GM12873 (cell line): ENCODE data around the gene TCHP.

Experiments
- TF ChIP-seq, protein P1 (sequence below): IDR thresholded peaks from 2 replicates; pipeline ENCODE4 v1.5.1; 2012; ENCODE audit warnings: low read depth, mild to moderate bottlenecking, moderate library complexity, low read length, control low read depth; ENCODE audit not compliant: insufficient read depth; ENCODE audit errors: missing control alignments

The TCHP gene, protein sequence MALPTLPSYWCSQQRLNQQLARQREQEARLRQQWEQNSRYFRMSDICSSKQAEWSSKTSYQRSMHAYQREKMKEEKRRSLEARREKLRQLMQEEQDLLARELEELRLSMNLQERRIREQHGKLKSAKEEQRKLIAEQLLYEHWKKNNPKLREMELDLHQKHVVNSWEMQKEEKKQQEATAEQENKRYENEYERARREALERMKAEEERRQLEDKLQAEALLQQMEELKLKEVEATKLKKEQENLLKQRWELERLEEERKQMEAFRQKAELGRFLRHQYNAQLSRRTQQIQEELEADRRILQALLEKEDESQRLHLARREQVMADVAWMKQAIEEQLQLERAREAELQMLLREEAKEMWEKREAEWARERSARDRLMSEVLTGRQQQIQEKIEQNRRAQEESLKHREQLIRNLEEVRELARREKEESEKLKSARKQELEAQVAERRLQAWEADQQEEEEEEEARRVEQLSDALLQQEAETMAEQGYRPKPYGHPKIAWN

GRCh38 chr12:109899783-109900751 is at the start of gene TCHP:
TCHP (plus strand) TSS chr12:109900274; CDS start chr12:109903027, 2,753 bp downstream.
- TF ChIP-seq, protein P1, sequence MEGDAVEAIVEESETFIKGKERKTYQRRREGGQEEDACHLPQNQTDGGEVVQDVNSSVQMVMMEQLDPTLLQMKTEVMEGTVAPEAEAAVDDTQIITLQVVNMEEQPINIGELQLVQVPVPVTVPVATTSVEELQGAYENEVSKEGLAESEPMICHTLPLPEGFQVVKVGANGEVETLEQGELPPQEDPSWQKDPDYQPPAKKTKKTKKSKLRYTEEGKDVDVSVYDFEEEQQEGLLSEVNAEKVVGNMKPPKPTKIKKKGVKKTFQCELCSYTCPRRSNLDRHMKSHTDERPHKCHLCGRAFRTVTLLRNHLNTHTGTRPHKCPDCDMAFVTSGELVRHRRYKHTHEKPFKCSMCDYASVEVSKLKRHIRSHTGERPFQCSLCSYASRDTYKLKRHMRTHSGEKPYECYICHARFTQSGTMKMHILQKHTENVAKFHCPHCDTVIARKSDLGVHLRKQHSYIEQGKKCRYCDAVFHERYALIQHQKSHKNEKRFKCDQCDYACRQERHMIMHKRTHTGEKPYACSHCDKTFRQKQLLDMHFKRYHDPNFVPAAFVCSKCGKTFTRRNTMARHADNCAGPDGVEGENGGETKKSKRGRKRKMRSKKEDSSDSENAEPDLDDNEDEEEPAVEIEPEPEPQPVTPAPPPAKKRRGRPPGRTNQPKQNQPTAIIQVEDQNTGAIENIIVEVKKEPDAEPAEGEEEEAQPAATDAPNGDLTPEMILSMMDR: peak; percentile 42

DNA sequence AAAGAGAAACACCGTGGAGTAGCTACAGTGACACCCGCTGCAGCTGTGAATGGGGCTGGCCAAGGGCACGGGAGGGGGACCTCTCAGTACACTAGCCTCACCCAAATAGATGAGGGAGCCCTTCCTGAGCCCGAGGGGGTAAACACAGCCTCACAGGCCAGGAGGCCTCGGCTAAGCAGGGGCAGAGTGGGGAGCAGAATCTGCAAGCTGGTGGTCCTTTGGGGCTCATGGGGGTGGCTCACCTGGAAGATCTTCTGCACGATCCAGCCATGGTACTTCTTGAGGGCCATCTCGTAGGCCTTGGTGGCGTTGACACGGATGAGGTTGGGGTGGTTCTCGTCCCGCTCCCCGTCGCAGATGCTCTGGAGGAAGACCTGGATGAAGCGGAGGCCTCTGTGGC is 44.7 kb upstream of the TCHP start:
- TF ChIP-seq, protein P1: no peak

DNA sequence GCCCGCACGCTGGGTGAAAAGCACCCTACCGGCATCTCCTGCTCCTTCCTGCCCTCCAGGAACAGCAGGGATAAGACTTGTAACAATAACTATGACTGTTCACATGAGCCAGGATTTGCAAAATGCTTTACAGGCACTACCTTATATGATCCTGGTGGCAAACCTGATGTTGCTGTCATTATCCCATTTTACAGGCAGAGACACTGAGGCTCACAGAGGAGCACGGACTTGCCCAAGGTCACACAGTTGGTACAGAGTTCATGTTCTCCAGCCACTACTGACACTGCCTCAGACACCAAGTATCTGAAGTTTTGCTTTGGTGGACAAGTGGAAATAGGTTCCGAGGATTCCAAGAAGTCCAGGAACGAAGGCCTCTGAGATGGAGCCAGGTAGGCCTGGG is 42.4 kb upstream of the TCHP start:
- TF ChIP-seq, protein P1: no peak

GRCh38 chr12:109858764-109859163 is 41.3 kb upstream of the TCHP start:
- TF ChIP-seq, protein P1: no peak

DNA sequence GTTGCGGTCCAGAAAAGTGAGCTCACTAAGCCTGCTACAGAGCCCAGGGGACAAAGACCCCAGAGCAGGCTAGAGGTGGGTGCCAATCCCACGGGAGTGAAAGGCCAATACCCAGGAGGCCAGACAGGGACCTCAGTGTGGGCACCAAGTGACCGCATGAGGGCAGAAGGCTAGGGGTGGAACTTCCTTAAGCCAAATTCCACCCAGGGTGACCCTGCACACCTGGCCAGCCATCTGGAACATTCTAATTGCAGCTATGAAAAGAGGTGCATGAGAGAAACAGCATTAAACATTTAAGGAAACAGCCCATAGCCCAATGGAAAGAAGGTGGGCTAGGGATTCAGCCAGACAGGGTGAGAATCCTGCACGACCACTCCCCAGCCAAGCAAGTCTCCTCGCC is 39.1 kb upstream of the TCHP start:
- TF ChIP-seq, protein P1: no peak

- TF ChIP-seq, protein P1: no peak
These were observed 38.3 kb upstream of the TCHP start for GRCh38 chr12:109861689-109862314.
